Ovary (tissue), 9 donors: Measurements from ENCODE around the gene TULP4. TPM values are rescaled to one million over a fixed set of nuclear protein-coding genes. Genes with fewer than 3 reads are reported as not detected.

Source experiments
- DNase-seq, 5 donors: peaks; one replicate each; pipeline ENCODE4 v3.0.0-alpha.2; 2019 to 2020
- H3K27ac ChIP-seq, 2 donors: fragments of 200-600 bp; one replicate each; pipeline versions ENCODE4 v1.5.1 to v1.8.0; 2019 to 2022
- H3K27me3 ChIP-seq: fragments of 200-600 bp; one replicate; pipeline ENCODE4 v1.8.0; 2022
- H3K36me3 ChIP-seq: fragments of 200-600 bp; sonication (generic); one replicate; pipeline ENCODE4 v1.5.1; 2019
- H3K4me1 ChIP-seq: one replicate; pipeline ENCODE4 v1.8.1; 2013; ENCODE audit warnings: mild to moderate bottlenecking, moderate library complexity; ENCODE audit not compliant: insufficient read depth
- H3K4me3 ChIP-seq: fragments of 200-600 bp; sonication (generic); one replicate; pipeline ENCODE4 v1.5.1; 2017
- H3K9me3 ChIP-seq, 2 donors: fragments of 200-600 bp in 1 of 2; sonication (generic) in 1 of 2; one replicate each; pipeline versions ENCODE4 v1.5.1 to v1.8.1; 2013 to 2019; ENCODE audit warnings: mild to moderate bottlenecking in 1 of 2, moderate library complexity in 1 of 2
- CTCF ChIP-seq, 3 donors: fragments of 450-650 bp in 2 of 3; fragments of 200-600 bp in 1 of 3; IDR thresholded peaks; one replicate each; pipeline versions ENCODE4 v1.5.1 to v1.8.0; 2016 to 2022; ENCODE audit warnings: antibody characterized with exemption in 3 of 3, mild to moderate bottlenecking in 1 of 3
- EP300 ChIP-seq: sonication (generic); formaldehyde crosslinking; IDR thresholded peaks from one replicate; pipeline ENCODE4 v1.6.1; 2017; ENCODE audit warnings: antibody characterized with exemption
- POLR2A ChIP-seq: fragments of 450-650 bp; IDR thresholded peaks from one replicate; pipeline ENCODE4 v1.6.1; 2017; ENCODE audit warnings: antibody characterized with exemption, mild to moderate bottlenecking, moderate library complexity
- WGBS, 3 donors: extraction: QIAGEN DNeasy Blood & Tissue Kit in 1 of 3; methylation state at CpG; one replicate each; pipeline versions ENCODE4 v1.1.5 to v1.1.7; 2013 to 2017; 5-methylcytosine and 5-hydroxymethylcytosine counted together
- intact Hi-C, 4 donors: fragments of 100-400 bp; cut with DNase I; formaldehyde crosslinking; loops; one replicate each; pipeline versions ENCODE4 v1.11.0 to v1.15.1; 2022 to 2023
- polyA plus RNA-seq, 2 donors: library from polyadenylated mRNA; stranded (reverse); fragments of 200-250 nt in 1 of 2; fragments of 350-450 nt in 1 of 2; fragmentation: Illumina TruSeq in 1 of 2; extraction: RNeasy Lipid Tissue Mini Kit (QIAGEN cat#74804) in 1 of 2; gene quantifications; one replicate each; pipeline ENCODE4 v1.2.3, GENCODE V29; 2013 to 2014
- total RNA-seq, 7 donors: library from RNA; depleted of rRNA in 2 of 7; stranded (reverse); fragments of >200 nt in 2 of 7; fragmentation: NEBNext Ultra II Directional in 3 of 7; extraction: Animal tissue kit (Norgen Biotek cat#: 25700) in 3 of 7; gene quantifications; one replicate each; pipeline versions ENCODE4 v1.1.0 to v1.2.4, GENCODE V29; 2016 to 2023
- donor health status: DM: no; HTN: no; CAD: no; lungs with moderate emphysema.
- donor health status: DM: no; HTN: no; CAD: no.
- donor health status: Bipolar disorder and iron deficiency.
- donor health status: DM: yes; HTN: yes; CAD: no.
- donor health status: DM: no; HTN: no; CAD: no.
- donor health status: DM: yes; HTN: yes; CAD: no.

Gene TULP4
- total and polyA plus RNA-seq, 9 donors = 7.5 to 152 (median 92.6) TPM

DNA sequence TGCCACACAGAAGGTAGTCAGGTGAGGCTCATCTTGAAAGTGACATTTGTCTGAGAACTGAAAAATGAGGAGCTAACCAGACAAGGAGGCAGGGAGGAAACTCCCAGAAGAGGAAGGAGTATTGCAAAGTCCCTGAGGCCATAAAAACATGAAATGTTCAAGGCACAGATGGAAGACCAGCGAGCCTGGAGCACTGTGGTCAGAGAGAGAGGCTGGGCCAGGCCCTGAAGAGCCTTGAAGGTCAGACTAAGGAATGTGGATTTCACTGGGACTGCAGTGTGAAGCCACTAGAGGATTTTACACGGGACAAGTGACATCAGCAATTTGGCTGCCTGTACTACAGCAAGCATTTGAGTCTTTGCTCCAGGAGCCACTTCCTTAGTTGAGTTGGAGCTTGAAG is 226.5 kb downstream of the TULP4 start:
- no peak for DNase-seq
- no peaks in the 10 kb centered on the region for H3K36me3 ChIP-seq
- H3K9me3 ChIP-seq = no peaks in the 10 kb centered on the region
- peaks cover 10% of the 10 kb centered on the region for H3K4me1 ChIP-seq
- WGBS, 3 donors = 43 to 52% (median 44%) methylated on average over 2 of the region's 2 CpGs
- no peaks in the 10 kb centered on the region for H3K27me3 ChIP-seq
- intact Hi-C loops = loop anchor here in 1 of 4 donors (10.0 kb wide), 1 partner anchor 126 kb away; no protein-coding TSS in a partner anchor
- no peak overlapping the region for H3K27ac ChIP-seq
- no peak overlapping the region for H3K4me3 ChIP-seq
- TF ChIP-seq POLR2A = no peak
- TF ChIP-seq EP300 = no peak
- TF ChIP-seq CTCF (IDR thresholded peaks at IDR 0.05) = no peak

DNA sequence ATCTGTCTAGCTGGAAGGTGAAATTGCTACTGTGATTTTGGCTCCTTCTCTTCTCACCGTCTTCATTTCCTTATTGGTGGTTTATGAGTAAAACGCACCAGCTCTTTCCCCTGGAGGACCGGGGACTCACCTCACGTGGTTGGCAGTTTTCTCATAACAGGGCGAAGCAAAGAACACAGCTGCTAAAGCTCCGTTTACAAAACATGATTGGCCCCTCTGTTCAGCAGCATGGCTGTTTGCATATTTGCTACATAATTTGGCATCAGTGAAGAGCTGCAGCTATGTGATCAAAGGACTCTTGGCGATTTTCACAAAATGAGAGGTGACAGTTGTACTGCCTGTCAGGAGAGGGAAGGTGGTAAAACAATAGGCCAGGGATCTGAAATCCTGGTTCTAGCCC is 227.1 kb downstream of the TULP4 start:
- TF ChIP-seq CTCF (IDR thresholded peaks at IDR 0.05) (no peak), POLR2A (no peak)
- H3K9me3 ChIP-seq = no peaks in the 10 kb centered on the region
- no peak overlapping the region for H3K4me3 ChIP-seq
- H3K36me3 ChIP-seq = no peaks in the 10 kb centered on the region
- intact Hi-C loops = loop anchor here in 1 of 4 donors (10.0 kb wide), 1 partner anchor 125 kb away; no protein-coding TSS in a partner anchor
- H3K4me1 ChIP-seq = peaks cover 10% of the 10 kb centered on the region
- 9 to 40% (median 13%) methylated on average over 7 of the region's 7 CpGs for WGBS, 3 donors
- no peaks in the 10 kb centered on the region for H3K27me3 ChIP-seq
- no peak for DNase-seq
- H3K27ac ChIP-seq = no peak overlapping the region

- no peaks in the 10 kb centered on the region for H3K27me3 ChIP-seq
- 50 to 61% (median 52%) methylated on average over 6 of the region's 6 CpGs for WGBS, 3 donors
- H3K4me1 ChIP-seq = peaks cover 10% of the 10 kb centered on the region
- no peak overlapping the region for H3K27ac ChIP-seq
- no peak for TF ChIP-seq EP300
- TF ChIP-seq POLR2A = no peak
- TF ChIP-seq CTCF (IDR thresholded peaks at IDR 0.05) = no peak
- no peaks in the 10 kb centered on the region for H3K9me3 ChIP-seq
- no peaks in the 10 kb centered on the region for H3K36me3 ChIP-seq
- intact Hi-C loops = loop anchor here in 1 of 4 donors (10.0 kb wide), 1 partner anchor 125 kb away; no protein-coding TSS in a partner anchor
- no peak overlapping the region for H3K4me3 ChIP-seq
- no peak for DNase-seq
Observed at GRCh38 chr6:158539881-158540280, 227.6 kb downstream of the TULP4 start.

DNA sequence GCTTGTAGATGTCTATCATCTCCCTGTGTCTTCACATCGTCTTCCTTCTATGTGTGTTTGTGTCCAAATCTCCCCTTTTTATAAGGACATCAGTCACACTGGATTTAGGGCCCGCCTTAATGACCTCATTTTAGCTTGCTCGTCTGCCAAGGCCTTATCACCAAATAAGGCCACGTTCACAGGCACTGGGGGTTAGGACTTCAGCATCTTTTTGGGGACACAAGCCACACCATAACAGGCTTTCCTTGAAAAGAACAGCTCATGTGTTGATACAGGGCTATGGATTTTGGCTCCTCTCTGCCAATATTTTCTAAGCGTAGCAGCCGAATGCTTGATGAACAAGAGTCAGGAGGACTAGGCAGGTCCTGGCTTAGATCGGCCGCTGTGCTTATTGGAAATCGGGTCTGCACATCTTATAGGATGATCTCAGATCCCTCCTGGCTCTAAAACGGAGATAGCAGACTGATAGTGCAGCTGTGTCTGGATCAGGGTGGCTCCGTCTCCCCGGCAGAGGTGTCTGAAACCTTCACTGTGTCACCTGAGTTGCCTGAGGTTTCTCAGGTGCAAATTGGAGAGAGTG is 231.4 kb downstream of the TULP4 start:
- TF ChIP-seq EP300 (no peak), POLR2A (no peak)
- H3K36me3 ChIP-seq = no peaks in the 10 kb centered on the region
- H3K4me3 ChIP-seq = no peak overlapping the region
- no peaks in the 10 kb centered on the region for H3K4me1 ChIP-seq
- intact Hi-C loops = no loop called here
- H3K27me3 ChIP-seq = no peaks in the 10 kb centered on the region
- 81 to 85% (median 84%) methylated on average over 12 of the region's 12 CpGs for WGBS, 3 donors
- no peak overlapping the region for H3K27ac ChIP-seq
- DNase-seq = no peak
- H3K9me3 ChIP-seq = no peaks in the 10 kb centered on the region

DNA sequence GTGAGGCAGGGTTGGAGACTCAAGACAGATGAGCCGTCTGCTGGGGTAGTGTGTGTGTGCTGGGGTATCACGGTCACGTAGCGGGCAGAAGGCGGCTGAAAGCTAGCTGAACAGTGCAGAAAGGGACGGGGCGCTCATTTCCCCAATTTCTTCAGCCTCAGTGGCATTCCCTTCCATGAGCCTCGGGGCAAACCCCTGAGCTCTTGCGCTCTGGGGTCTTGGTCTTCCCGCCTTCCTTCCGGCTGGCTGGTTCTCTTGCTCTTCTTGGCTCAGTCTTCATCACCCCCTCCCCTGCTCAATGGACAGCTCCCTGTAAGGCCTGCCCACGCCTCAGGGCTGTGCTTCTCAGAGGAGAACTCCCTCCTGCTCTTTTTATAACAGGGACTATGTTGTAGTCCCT is 232.2 kb downstream of the TULP4 start:
- 90 to 94% (median 93%) methylated on average over 12 of the region's 12 CpGs for WGBS, 3 donors
- Histone ChIP-seq H3K9me3 (no peaks in the 10 kb centered on the region), H3K4me3 (no peak overlapping the region), H3K36me3 (no peaks in the 10 kb centered on the region), H3K27ac (no peak overlapping the region), H3K4me1 (no peaks in the 10 kb centered on the region), H3K27me3 (no peaks in the 10 kb centered on the region)
- intact Hi-C loops = no loop called here
- no peak for DNase-seq
- TF ChIP-seq CTCF (IDR thresholded peaks at IDR 0.05) (no peak), POLR2A (no peak), EP300 (no peak)
